GM21619 (cell line): ENCODE data around the gene SPON1.
"Not testable (repeated sequence)": the region's sequence is repeated elsewhere in the genome, so short reads cannot be mapped to it uniquely, and the experiment has no call there.

Experiments used
- ATAC-seq: cut with Tn5 transposase; IDR thresholded peaks from one replicate; pipeline ENCODE4 v1.9.1; 2021; ENCODE audit not compliant: unreplicated experiment

SPON1 gene

GRCh38 chr11:14114269-14114668 lies 151.7 kb downstream of the SPON1 start:
- ATAC-seq: no peak

- no peak for ATAC-seq
Observed at GRCh38 chr11:14114786-14115185, 152.3 kb downstream of the SPON1 start.

DNA sequence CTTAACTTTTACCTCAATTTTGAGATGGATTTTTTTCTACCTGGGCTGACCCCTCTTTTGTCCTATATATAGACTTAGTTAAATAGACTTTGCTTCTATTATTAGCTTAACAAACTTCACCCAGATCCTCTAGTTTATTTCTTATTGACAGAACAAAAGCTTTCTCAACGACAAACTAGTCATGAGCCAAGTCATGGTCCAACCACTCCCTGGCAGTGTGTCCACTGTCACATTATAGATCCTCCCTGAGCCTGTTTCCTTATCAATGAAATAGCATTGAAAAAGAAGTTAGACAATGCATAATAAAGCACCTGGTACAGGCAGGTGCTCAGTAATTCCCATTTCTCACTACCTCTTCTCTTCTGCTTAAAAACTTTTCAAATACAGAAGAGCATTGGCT lies 155.1 kb downstream of the SPON1 start:
- ATAC-seq: no peak

DNA sequence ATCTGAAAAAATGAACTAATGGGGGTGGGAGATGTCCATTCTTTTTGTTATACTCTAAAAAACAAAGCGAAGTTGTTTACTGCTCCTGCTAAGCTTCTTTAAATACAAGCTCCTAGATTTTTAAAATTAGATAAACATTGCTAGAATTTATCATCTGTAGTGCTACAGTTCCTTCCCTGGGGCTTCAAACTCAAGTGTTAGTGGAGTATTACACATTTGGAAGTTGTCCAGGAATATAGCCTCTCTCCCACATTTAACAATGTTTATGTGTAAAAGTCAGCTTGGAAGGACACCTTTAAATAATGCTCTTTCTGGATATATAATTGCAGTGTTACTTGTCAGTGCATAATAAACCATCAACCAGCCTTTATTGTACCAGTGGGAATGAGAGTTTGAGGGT lies 155.5 kb downstream of the SPON1 start:
- no peak for ATAC-seq

DNA sequence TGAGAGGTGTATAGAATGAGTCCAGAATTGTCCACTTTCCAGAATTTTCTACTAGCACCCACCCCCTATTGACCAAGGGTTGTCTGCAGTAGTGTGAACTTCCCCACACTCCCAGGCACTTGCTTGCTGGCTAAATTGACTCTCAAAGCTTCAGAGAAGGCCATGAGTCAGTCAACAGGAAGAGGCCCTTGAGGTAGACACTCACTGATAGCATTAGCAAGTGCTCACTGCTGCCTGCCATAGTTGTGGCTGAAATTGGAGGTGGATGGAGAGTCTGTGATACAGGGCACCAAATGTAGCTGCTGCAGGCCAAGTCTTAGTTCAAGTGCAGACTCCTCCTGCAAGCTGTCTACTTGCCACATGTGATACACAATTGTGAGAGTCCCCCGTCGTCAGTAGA lies 156.8 kb downstream of the SPON1 start:
- ATAC-seq: no peak

DNA sequence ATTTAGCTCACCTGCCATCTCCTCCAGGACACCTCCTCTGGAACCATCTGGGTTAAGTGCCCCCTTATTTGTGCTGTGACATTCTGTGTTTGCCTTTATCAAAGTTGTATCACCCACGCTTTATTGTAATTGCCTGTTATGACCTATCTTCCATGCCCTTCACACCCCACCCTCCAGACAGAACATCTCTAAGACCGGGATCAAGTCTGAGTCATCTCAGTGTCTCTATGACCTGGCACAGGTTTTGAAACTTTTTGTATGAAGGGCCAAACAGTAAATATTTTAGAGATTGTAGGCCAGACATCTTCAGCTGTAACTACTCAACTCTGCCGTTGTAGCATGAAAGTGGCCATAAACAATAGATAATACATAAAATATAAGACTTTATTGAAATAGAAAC lies 161.8 kb downstream of the SPON1 start:
- no peak for ATAC-seq

GRCh38 chr11:14124886-14125285 lies 162.4 kb downstream of the SPON1 start:
- no peak for ATAC-seq

- ATAC-seq: no peak
Observed at GRCh38 chr11:14125529-14125928, 163.0 kb downstream of the SPON1 start.

GRCh38 chr11:14127679-14128078 lies 165.2 kb downstream of the SPON1 start:
- ATAC-seq: no peak

DNA sequence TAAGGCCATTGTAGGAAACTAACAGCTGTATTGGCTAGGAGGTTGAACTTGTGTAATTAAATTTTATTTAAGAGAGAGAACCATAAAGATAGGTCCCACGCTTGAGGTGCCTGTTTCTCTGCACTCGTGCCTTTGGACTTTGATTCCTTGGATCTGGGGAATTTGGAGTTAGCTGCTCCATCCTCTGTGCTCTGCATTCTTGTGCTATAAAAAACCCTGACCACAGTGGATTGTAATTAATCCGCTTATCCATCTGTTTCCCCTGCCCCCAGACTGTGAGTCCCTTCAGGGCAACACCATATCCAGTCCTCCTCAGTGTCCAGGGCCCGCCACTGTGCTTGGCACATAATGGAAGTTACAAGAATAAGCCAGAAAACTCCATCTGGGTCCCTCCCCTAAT lies 169.8 kb downstream of the SPON1 start:
- ATAC-seq: no peak

DNA sequence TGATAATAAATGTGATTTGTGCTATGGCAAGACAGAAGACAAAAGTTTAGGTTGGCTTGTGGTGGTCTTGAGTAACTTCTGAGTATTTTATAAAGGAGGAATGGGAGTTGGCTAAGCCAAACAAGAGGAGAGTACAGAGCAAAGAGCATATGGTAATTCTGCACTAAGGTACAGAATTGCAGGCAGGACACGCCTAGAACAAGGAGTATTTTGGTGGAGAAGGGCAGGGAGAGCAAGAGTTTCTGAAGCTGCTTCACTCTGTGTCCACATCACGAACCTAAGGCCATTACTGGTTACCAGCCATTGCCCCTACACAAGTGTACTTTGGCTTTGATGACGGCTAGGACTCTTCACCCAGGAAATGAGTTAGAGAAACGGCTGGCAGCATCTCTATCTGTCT lies 170.9 kb downstream of the SPON1 start:
- no peak for ATAC-seq

DNA sequence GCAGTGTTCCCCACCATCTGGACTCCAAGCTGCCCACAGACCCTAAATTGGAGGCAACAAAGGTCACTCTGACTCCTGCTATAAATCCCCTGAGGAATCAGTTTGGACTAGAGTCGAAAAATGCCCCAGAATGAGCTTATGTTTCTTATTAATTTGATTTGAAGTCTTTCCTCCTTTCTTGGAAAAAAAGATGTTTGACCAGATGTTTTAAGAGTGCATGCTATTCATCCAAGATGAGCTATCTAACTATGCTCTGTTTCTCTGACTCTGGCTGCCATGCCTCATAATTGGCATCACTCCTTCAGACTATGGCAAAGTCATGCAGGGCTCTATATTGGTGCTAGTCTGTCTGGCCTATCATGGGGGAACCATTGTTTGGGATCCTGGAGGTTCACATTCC lies 174.0 kb downstream of the SPON1 start:
- no peak for ATAC-seq

GRCh38 chr11:14137284-14137683 lies 174.8 kb downstream of the SPON1 start:
- no peak for ATAC-seq

DNA sequence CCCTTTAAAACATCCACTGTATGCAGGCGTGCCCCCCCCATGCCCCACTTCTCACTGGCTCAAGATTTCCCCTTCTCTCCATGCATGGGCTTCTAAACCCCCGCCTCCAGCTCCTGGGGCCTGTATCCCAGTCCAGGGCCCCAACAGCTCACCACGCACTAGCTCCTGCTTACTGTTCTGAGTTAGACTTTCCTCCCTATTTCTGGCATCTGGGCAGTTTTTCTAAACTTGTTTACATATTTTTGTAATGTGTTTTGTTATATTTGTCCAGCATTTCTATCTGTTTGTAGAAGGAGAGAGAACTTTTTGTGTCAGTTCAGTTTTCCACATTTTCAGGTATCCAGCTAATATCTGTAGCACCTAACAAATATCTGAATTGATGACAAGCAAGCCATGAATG lies 178.5 kb downstream of the SPON1 start:
- no peak for ATAC-seq

DNA sequence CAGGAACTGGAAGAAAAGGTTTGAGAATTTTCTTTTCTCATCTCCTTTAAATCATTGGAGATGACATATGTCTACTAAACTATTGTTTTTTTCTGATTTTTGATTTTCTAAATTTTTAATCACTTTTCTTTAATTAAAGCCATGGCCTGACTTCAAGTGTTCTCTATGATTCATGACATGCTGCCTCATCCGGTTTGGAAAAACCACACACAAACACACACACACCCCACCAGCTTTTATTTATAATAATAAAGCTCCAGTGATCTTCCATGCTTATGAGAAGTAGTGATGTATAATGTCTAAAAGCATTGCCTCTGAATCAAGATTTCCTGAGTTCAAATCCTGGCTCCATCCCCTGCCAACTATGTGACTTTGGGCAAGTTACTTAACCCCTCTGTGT lies 179.2 kb downstream of the SPON1 start:
- no peak for ATAC-seq

DNA sequence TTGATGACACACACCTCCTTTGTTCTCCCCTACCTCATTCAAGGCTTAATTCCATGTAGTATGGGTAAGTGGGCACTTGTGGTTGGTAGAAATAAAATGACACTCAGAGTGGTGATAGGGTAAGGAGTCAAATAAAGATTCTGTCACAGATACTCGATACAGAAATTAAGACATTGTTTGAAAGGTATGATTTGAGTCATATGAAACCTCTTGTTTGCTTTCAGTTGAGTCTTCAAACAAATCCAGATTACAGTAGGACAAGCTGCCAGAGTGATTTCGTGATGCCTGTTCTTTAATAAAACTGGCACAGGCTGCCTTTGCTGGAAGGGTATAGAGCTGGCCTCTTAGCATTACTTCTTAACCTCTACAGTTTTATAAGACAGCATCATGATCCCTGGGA lies 182.4 kb downstream of the SPON1 start:
- no peak for ATAC-seq

DNA sequence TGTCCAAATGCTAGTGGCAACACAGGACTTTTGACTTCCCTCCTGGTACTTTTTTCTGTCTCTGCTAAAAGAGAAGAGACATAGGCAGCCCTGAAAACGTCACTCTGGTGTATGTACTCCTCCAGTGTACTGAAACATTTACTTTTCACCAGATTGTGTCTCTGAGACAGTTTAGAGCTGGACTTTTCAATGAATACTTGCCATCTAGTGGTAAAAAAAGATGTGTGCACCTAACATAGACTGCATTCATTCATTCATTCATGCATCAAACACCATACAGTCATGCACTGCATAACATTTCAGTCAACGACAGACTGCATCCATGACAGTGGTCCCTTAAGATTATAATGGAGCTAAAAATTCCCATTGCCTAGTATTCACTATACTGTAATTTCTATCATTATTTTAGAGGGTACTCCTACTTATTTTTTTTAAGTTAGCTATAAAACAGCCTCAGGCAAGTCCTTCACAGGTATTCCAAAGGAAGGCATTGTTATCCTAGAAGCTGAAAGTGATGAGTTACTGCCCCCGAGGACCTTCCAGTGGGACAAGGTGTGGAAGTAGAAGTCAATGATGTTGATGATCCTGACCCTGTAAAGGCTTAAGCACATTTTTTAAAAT lies 186.2 kb downstream of the SPON1 start:
- peak; percentile 53 for ATAC-seq

DNA sequence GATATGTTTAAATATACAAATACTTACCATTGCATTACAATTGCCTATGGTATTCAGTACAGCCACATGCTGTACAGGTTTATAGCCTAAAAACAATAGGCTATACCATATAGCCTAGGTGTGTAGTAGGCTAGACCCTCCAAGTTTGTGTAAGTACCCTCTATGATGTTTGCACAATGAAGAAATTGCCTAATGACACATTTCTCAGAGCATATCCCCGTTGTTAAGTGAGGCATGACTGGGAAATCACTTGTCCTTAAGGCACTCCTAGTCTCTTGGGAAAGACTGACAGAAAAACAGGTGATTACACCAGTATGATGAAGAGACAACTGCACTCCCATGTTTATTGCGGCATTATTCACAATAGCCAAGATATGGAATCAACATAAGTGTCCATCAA lies 187.2 kb downstream of the SPON1 start:
- no peak for ATAC-seq

- no peak for ATAC-seq
Observed at GRCh38 chr11:14150878-14151277, 188.4 kb downstream of the SPON1 start.

DNA sequence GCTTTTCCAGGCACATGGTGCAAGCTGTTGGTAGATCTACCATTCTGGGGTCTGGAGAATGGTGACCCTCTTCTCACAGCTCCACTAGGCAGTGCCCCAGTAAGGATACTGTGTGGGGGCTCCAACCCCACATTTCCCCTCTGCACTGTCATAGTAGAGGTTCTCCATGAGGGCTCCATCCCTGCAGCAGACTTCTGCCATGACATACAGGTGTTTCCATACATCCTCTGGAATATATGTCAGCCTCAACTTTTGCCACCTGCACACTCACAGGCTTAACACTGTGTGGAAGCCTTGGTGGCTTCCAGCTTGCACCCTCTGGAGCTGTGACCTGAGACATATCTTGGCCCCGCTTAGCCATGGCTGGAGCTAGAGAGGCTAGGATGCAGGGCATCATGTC lies 191.6 kb downstream of the SPON1 start:
- ATAC-seq: not testable (repeated sequence)

DNA sequence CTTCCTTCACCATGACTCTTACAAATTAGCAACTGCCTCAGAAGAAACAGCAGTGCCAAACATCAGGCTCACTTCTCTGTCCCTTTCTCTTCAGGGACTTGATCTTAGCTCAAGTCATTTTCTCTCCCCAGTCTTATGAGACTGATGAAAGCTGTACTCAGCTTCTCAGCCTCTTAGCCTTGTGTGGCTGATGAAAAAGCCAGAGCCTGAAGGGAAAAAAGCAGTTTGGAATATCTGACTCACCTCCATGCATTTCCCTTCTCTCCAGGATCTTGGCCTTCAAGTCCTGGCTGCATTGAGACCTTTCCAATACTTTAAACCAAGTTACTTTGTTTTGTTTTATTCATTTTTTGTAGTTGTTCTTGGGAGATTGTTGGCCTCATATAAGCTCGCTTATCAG lies 195.9 kb downstream of the SPON1 start:
- no peak for ATAC-seq

- no peak for ATAC-seq
Observed at GRCh38 chr11:14163576-14163975, 201.1 kb downstream of the SPON1 start.

- ATAC-seq: not testable (repeated sequence)
Observed at GRCh38 chr11:14173679-14174078, 211.2 kb downstream of the SPON1 start.
